ENCODE measurements around the gene DOCK10.
"Not testable (repeated sequence)": the region's sequence is repeated elsewhere in the genome, so short reads cannot be mapped to it uniquely, and the experiment has no call there.

GRCh38 chr2:224943601-224944041 is 98.6 kb downstream of the DOCK10 start:
- TF ChIP-seq CTCF, POLR2A, POLR2AphosphoS5, EP300 (IDR thresholded peaks at IDR 0.05): not testable (repeated sequence)

Data from stomach (tissue), 4 donors.